GM18861 (cell line): Measurements from ENCODE around the gene PRDM11.
"Not testable (repeated sequence)": the region's sequence is repeated elsewhere in the genome, so short reads cannot be mapped to it uniquely, and the experiment has no call there.

Source experiments
- ATAC-seq: cut with Tn5 transposase; IDR thresholded peaks from one replicate; pipeline ENCODE4 v1.9.1; 2021; ENCODE audit not compliant: unreplicated experiment

Gene PRDM11

GRCh38 chr11:45229401-45230020 lies 83.1 kb downstream of the PRDM11 start:
- no peak for ATAC-seq

- no peak for ATAC-seq
Observed at GRCh38 chr11:45232341-45233080, 86.1 kb downstream of the PRDM11 start.

GRCh38 chr11:45233121-45233803 lies 86.8 kb downstream of the PRDM11 start:
- ATAC-seq, result no peak

GRCh38 chr11:45233804-45234170 lies 87.3 kb downstream of the PRDM11 start:
- ATAC-seq, result no peak

GRCh38 chr11:45234306-45235006 lies 88.0 kb downstream of the PRDM11 start:
- no peak for ATAC-seq

GRCh38 chr11:45237711-45238315 lies 91.4 kb downstream of the PRDM11 start:
- ATAC-seq, result no peak

- no peak for ATAC-seq
Observed at GRCh38 chr11:45238724-45239123, 92.3 kb downstream of the PRDM11 start.

- ATAC-seq, result no peak
Observed at GRCh38 chr11:45239733-45240132, 93.3 kb downstream of the PRDM11 start.

- no peak for ATAC-seq
Observed at GRCh38 chr11:45243967-45244366, 97.5 kb downstream of the PRDM11 start.

GRCh38 chr11:45245218-45246045 lies 99.0 kb downstream of the PRDM11 start:
- ATAC-seq, result no peak

GRCh38 chr11:45246241-45246640 lies 99.8 kb downstream of the PRDM11 start:
- no peak for ATAC-seq

- no peak for ATAC-seq
Observed at GRCh38 chr11:45247433-45247832, 101.0 kb downstream of the PRDM11 start.

- ATAC-seq, result no peak
Observed at GRCh38 chr11:45248501-45249011, 102.1 kb downstream of the PRDM11 start.

GRCh38 chr11:45249372-45249771 lies 102.9 kb downstream of the PRDM11 start:
- not testable (repeated sequence) for ATAC-seq

- no peak for ATAC-seq
Observed at GRCh38 chr11:45250035-45250718, 103.7 kb downstream of the PRDM11 start.

GRCh38 chr11:45252134-45252856 lies 105.9 kb downstream of the PRDM11 start:
- ATAC-seq, result no peak

GRCh38 chr11:45252877-45253276 lies 106.4 kb downstream of the PRDM11 start:
- no peak for ATAC-seq

- no peak for ATAC-seq
Observed at GRCh38 chr11:45253640-45254039, 107.2 kb downstream of the PRDM11 start.

- no peak for ATAC-seq
Observed at GRCh38 chr11:45254070-45254469, 107.6 kb downstream of the PRDM11 start.
